ENCODE results near the gene IL17RA. TPM values are rescaled to one million over a fixed set of nuclear protein-coding genes. Genes with fewer than 3 reads are reported as not detected.

IL17RA gene
- total and polyA plus RNA-seq, 2 experiments from 2014 or later, result 3.2 to 9.6 TPM

- Histone ChIP-seq H2AFZ (no peak overlapping the region), H3K36me3 (ENCODE audit: insufficient read depth) (no peaks in the 10 kb centered on the region), H3K27ac (ENCODE audit: low read depth) (no peak overlapping the region), H3F3A (replicated peaks; ENCODE audit: low read depth) (peaks cover 7% of the 10 kb centered on the region), H3K79me2 (replicated peaks; ENCODE audit: insufficient read depth) (peaks cover 8% of the 10 kb centered on the region; the same call in 1 of the 2 replicates), H3K4me2 (no peak overlapping the region), H3K27me3 (ENCODE audit: insufficient read depth) (peaks cover 31% of the 10 kb centered on the region), H3K4me1 (ENCODE audit: insufficient read depth) (peaks cover 18% of the 10 kb centered on the region), H3K9me2 (ENCODE audit: insufficient read depth) (no peaks in the 10 kb centered on the region), H4K20me1 (replicated peaks; ENCODE audit: insufficient read depth) (peaks cover 4% of the 10 kb centered on the region), H3K4me3 (no peak overlapping the region)
- Mint-ChIP-seq H3K36me3 (ENCODE audit: low read depth) (no peaks in the 10 kb centered on the region), H3K27me3 (ENCODE audit: insufficient read depth, low read depth, poor library complexity) (peaks cover 29% of the 10 kb centered on the region), H3K4me3 (peak overlapping the region; percentile 41; the same call in 1 of the 3 replicates), H3K27ac (no peak overlapping the region), H3K4me1 (peaks cover 24% of the 10 kb centered on the region), H3K9me3 (no peaks in the 10 kb centered on the region; the same call in 2 of the 3 replicates)
- ATAC-seq, result no peak
- no peak for DNase-seq (ENCODE audit: low spot score)
- no peak for TF ChIP-seq STAT1 (IDR thresholded peaks at IDR 0.05; ENCODE audit: unreplicated experiment)
- TF ChIP-seq, protein P1, sequence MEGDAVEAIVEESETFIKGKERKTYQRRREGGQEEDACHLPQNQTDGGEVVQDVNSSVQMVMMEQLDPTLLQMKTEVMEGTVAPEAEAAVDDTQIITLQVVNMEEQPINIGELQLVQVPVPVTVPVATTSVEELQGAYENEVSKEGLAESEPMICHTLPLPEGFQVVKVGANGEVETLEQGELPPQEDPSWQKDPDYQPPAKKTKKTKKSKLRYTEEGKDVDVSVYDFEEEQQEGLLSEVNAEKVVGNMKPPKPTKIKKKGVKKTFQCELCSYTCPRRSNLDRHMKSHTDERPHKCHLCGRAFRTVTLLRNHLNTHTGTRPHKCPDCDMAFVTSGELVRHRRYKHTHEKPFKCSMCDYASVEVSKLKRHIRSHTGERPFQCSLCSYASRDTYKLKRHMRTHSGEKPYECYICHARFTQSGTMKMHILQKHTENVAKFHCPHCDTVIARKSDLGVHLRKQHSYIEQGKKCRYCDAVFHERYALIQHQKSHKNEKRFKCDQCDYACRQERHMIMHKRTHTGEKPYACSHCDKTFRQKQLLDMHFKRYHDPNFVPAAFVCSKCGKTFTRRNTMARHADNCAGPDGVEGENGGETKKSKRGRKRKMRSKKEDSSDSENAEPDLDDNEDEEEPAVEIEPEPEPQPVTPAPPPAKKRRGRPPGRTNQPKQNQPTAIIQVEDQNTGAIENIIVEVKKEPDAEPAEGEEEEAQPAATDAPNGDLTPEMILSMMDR (conservative IDR thresholded peaks at IDR 0.05; ENCODE audit: low read depth in 2 of 2), result no peak
- TF ChIP-seq JUNB (IDR thresholded peaks at IDR 0.05; ENCODE audit: unreplicated experiment), result no peak
- TF ChIP-seq, protein P2, sequence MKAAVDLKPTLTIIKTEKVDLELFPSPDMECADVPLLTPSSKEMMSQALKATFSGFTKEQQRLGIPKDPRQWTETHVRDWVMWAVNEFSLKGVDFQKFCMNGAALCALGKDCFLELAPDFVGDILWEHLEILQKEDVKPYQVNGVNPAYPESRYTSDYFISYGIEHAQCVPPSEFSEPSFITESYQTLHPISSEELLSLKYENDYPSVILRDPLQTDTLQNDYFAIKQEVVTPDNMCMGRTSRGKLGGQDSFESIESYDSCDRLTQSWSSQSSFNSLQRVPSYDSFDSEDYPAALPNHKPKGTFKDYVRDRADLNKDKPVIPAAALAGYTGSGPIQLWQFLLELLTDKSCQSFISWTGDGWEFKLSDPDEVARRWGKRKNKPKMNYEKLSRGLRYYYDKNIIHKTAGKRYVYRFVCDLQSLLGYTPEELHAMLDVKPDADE (IDR thresholded peaks at IDR 0.05), result no peak
- TF ChIP-seq CREB1 (CRISPR knock-in tag; IDR thresholded peaks at IDR 0.05; ENCODE audit: low read depth), result no peak
- no peak for TF ChIP-seq EZH2phosphoT487 (IDR thresholded peaks at IDR 0.05; ENCODE audit: unreplicated experiment)
- no peak for TF ChIP-seq ZNF331 (CRISPR knock-in tag; IDR thresholded peaks at IDR 0.05; ENCODE audit: low read depth)
- no peak for TF ChIP-seq ZNF114 (CRISPR knock-in tag; IDR thresholded peaks at IDR 0.05)
- TF ChIP-seq, protein P3, sequence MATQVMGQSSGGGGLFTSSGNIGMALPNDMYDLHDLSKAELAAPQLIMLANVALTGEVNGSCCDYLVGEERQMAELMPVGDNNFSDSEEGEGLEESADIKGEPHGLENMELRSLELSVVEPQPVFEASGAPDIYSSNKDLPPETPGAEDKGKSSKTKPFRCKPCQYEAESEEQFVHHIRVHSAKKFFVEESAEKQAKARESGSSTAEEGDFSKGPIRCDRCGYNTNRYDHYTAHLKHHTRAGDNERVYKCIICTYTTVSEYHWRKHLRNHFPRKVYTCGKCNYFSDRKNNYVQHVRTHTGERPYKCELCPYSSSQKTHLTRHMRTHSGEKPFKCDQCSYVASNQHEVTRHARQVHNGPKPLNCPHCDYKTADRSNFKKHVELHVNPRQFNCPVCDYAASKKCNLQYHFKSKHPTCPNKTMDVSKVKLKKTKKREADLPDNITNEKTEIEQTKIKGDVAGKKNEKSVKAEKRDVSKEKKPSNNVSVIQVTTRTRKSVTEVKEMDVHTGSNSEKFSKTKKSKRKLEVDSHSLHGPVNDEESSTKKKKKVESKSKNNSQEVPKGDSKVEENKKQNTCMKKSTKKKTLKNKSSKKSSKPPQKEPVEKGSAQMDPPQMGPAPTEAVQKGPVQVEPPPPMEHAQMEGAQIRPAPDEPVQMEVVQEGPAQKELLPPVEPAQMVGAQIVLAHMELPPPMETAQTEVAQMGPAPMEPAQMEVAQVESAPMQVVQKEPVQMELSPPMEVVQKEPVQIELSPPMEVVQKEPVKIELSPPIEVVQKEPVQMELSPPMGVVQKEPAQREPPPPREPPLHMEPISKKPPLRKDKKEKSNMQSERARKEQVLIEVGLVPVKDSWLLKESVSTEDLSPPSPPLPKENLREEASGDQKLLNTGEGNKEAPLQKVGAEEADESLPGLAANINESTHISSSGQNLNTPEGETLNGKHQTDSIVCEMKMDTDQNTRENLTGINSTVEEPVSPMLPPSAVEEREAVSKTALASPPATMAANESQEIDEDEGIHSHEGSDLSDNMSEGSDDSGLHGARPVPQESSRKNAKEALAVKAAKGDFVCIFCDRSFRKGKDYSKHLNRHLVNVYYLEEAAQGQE (IDR thresholded peaks at IDR 0.05; ENCODE audit: unreplicated experiment), result no peak
- TF ChIP-seq ZNF462 (CRISPR knock-in tag; IDR thresholded peaks at IDR 0.05), result no peak
- TF ChIP-seq POLR2AphosphoS5 (IDR thresholded peaks at IDR 0.05; ENCODE audit: low read depth), result no peak
- no peak for TF ChIP-seq EZH2 (IDR thresholded peaks at IDR 0.05; ENCODE audit: low read depth, unreplicated experiment)
- no peak for TF ChIP-seq NANOG (IDR thresholded peaks at IDR 0.05; ENCODE audit: borderline replicate concordance)
Observed at GRCh38 chr22:17086788-17087497, 2.1 kb downstream of the IL17RA start.
